Muscle of back (tissue), 11 donors: Measurements from ENCODE around the gene MYO3B. TPM values are rescaled to one million over a fixed set of nuclear protein-coding genes. Genes with fewer than 3 reads are reported as not detected.

ENCODE experiments used
- DNase-seq, 3 donors: peaks; one replicate each; pipeline versions ENCODE4 v3.0.0 to v3.0.0-alpha.2; 2013
- polyA plus RNA-seq, 10 donors: library from polyadenylated mRNA; unstranded; fragments of 120-200 nt; gene quantifications; one replicate each; pipeline ENCODE4 v1.2.1, GENCODE V29; 2013; ENCODE audit not compliant: insufficient read length in 10 of 10

Gene MYO3B
- polyA plus RNA-seq, 10 donors = 0.07 to 1.1 (median 0.16) TPM

GRCh38 chr2:170553748-170554147 is 375.8 kb downstream of the MYO3B start:
- no peak for DNase-seq

- DNase-seq = peak; percentile 23 to 43 (median 31)
These were observed 376.5 kb downstream of the MYO3B start for GRCh38 chr2:170554278-170554955.

GRCh38 chr2:170562928-170563327 is 385.0 kb downstream of the MYO3B start:
- DNase-seq = no peak

GRCh38 chr2:170563401-170563800 is 385.5 kb downstream of the MYO3B start:
- no peak for DNase-seq

GRCh38 chr2:170566138-170566537 is 388.2 kb downstream of the MYO3B start:
- no peak for DNase-seq

- DNase-seq = no peak
These were observed 389.5 kb downstream of the MYO3B start for GRCh38 chr2:170567429-170567828.

DNA sequence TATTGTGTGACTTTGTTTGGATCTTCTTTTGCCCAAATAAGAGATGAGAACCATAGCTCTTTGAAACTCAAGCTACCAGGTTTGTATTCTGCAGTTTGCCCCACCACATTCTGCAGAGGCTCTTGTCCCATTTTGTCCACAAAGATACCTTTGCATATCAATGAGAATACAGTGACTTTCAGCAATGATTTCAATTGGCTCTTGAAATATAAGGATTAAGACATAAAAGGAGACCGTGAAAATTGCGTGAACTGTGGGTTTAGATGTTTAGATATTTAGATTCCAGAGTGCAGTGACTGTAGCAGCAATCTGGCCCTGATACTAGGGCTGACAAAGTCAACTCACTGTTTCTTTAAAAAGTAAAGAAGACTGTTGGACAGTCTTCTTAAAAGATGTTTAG is 390.6 kb downstream of the MYO3B start:
- DNase-seq = no peak

DNA sequence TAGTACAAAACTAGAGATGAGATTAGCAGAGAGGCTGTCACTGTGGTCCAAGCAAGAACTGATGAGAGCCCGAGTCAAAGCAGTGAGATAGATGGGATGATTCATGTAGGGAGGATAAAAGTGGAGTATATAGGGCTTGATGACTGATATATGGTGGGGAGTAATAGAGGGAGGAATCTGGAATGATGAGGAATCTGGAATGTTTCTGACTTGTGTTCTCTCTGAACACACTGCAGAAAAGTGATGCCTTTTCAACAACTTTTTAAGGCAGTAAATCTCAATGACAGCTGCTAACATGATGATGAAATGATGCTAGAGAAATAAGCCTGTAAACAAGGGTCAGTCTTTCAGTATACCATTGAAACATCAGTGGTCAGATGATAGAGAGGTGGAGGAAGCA is 393.7 kb downstream of the MYO3B start:
- DNase-seq = peak in 1 of 3 donors; percentile 14

DNA sequence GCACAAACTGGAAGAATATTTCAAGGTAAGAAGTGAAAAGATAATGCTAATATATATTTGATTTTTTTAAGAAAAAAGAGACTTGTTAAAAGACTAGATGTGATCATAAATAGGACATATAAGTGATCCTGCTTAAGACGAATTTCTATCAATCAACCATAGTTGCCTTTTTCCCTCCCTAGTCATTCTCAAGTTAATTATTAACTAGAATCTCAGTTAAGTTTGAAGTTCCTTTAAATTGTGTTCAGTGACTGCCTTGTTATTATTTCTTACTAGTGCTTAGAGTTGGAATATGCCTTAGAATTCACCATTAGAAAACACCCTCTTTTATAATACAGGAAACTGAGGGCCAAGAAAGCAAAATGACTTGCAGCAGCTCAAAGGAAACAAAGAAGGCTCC is 395.7 kb downstream of the MYO3B start:
- DNase-seq = no peak

GRCh38 chr2:170576296-170576695 is 398.3 kb downstream of the MYO3B start:
- no peak for DNase-seq

- DNase-seq = no peak
These were observed 399.4 kb downstream of the MYO3B start for GRCh38 chr2:170577356-170577755.

DNA sequence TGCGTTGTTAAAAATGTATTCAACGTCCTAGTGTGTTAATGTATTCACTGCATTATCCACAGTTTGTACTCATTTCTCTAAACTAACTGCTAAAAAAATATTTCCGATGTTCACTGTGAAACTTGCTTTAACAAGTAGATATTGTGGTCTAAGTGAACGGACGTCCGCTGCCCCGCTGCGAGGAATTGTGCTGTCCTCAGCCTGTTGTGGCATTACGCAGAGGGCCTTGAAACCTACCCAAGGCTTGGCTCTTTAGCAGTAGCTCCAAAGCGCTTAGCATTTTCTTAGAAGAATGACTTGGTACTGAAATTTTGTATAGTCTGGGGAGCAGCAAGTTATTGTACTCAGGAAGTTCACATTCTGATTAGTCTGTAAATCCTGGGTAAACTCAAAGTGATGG is 400.7 kb downstream of the MYO3B start:
- no peak for DNase-seq

DNA sequence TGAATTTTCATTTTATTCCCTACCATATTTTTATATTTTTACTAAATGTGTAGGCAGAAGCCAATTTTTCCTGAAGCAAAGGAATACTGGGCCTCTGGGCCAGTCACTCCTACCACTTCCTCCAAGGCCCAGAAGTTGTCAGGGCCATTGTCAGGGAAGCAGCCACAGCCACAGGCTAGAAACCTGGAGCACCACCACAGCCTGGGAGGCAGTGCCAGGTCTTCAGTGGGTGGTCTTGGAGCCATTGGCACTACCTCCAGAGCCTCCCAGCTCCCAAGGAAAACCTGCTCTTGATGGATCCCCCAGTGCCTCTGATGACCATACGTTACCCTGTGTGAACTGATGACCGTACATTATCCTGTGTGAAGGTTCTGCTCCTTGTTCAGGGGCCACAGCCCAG is 401.6 kb downstream of the MYO3B start:
- no peak for DNase-seq

GRCh38 chr2:170582313-170582712 is 404.4 kb downstream of the MYO3B start:
- no peak for DNase-seq

- DNase-seq = no peak
These were observed 405.0 kb downstream of the MYO3B start for GRCh38 chr2:170582751-170583463.

GRCh38 chr2:170585067-170585466 is 407.1 kb downstream of the MYO3B start:
- DNase-seq = no peak

GRCh38 chr2:170586571-170587095 is 408.7 kb downstream of the MYO3B start:
- no peak for DNase-seq

DNA sequence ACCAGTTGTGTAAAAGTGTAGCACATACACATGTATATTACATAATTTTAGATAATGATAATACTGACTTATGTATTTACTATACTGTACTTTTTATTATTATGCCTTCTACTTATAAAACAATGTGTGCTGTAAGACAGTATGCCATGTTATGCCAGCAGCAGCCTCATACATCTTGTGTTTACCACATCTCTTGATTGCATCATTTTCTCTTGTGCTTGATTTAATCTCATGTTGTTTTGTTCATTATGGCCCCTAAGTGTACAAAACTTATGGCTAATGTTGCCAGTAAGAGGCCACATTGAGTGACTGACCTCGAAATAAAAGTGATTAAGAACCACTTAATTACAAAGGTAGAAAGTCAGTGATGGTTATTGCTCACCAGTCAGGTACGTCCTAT is 409.2 kb downstream of the MYO3B start:
- no peak for DNase-seq

- DNase-seq = peak in 2 of 3 donors; percentile 13 to 31
These were observed 410.0 kb downstream of the MYO3B start for GRCh38 chr2:170587922-170588321.

DNA sequence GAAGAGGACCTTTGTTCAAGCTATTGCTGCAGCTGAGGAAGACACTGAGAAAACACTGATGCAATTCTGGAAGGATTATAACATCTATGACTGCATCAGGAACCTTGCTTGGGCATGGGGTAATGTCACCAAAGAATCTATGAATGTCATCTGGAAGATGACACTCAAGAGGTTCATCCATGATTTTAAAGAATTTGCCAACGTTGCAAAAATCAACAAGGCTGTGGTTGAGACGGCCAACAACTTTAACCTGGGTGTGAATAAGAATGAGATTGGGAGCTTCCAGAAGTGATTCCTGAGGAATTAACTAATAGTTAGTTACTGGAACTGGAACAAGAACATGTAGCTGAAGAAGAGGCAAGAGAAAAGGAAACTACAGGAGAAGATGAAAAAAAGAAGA is 410.8 kb downstream of the MYO3B start:
- no peak for DNase-seq

- no peak for DNase-seq
These were observed 418.6 kb downstream of the MYO3B start for GRCh38 chr2:170596576-170596975.

- DNase-seq = peak; percentile 41 to 72 (median 47)
These were observed 420.1 kb downstream of the MYO3B start for GRCh38 chr2:170598067-170598395.

- no peak for DNase-seq
These were observed 423.5 kb downstream of the MYO3B start for GRCh38 chr2:170601489-170601888.

DNA sequence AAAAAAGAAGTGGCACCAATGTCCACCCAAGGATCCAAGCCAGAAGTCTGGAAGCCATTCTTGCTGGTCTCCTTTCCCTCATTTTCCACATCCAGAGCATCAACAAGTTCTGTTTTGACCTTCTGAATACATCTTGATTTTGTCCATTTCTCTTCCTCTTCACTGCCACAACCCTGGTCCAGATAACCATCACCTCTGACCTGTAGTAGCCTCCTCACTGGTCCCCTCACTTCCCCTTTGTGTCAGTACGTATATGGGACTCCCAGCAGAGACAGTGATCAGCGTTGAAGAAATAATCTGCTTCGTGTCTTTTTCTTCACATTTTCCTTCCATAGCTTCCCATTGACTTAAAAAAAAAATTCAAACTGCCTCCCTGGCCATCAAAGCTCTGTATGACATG is 427.9 kb downstream of the MYO3B start:
- DNase-seq = no peak
